Measurements from ENCODE around the gene MOB3A. TPM values are rescaled to one million over a fixed set of nuclear protein-coding genes. Genes with fewer than 3 reads are reported as not detected.

The MOB3A gene
- total and polyA plus RNA-seq, 2 of the 8 experiments (the other 6 are each of a cell fraction or from before 2014, with no cell fraction given), result 9.2 to 9.6 TPM

DNA sequence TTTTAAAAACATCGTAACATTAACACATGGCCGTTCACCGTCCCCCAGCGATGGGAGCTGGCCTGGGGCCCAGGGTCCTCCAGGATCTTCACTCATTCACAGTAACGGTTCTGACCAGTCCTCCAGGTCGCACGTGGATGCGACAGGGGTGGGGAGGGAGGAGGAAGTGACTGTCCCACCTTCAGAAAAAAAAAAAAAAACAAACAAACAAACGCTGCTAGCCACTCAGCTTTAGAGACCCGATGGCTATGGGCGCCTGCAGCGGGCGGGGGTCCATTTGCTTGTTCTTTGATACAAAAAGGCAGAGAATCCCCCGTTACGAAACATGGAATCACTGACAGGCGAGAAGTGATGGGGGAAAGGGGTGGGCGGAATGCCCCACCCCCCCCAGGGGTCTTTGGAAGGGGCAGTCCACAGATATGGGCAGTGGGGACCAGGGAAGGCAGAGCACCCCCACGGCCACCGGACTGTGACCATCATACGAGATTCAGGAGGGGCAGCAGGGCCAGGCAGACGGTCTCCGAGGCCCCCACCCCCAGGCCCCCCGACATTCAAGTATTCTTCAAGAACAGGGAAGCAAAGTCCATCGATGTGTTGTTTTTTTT lies 58.4 kb downstream of the MOB3A start:
- Histone ChIP-seq H2BK12ac (ENCODE audit: low read depth, low read length) (no peak overlapping the region), H4K20me1 (replicated peaks in 1 of 2; ENCODE audit: control insufficient read depth in 1 of 2, insufficient read depth in 2 of 2, low read length in 2 of 2) (peaks cover 3 to 14% of the 10 kb centered on the region in 2 experiments), H3K23ac (ENCODE audit: insufficient read length) (no peak overlapping the region), H3K4me2 (ENCODE audit: insufficient read depth in 1 of 2, low read depth in 2 of 2, low read length in 2 of 2) (no peak overlapping the region), H3K36me3 (ENCODE audit: control insufficient read depth in 2 of 4, insufficient read depth in 4 of 4, low read length in 3 of 4) (peaks cover 7 to 39% (median 24%) of the 10 kb centered on the region in 4 experiments), H3K56ac (replicated peaks; ENCODE audit: insufficient read length, low read depth, low read length) (no peak overlapping the region), H3K9me3 (ENCODE audit: insufficient read depth in 2 of 2, low read depth in 1 of 2, low read length in 1 of 2) (peaks cover 7 to 8% of the 10 kb centered on the region in 2 experiments; a peak in 1 of 4 replicates), H3K14ac (ENCODE audit: insufficient read length) (no peak overlapping the region), H3K27me3 (replicated peaks in 1 of 4; ENCODE audit: control insufficient read depth in 3 of 4, extremely low read depth in 1 of 4, insufficient read depth in 3 of 4, low read length in 3 of 4) (no peaks in the 10 kb centered on the region), H4K91ac (replicated peaks; ENCODE audit: insufficient read length, low read length) (no peak overlapping the region), H2BK120ac (replicated peaks; ENCODE audit: low read depth, low read length) (no peak overlapping the region), H3K18ac (ENCODE audit: extremely low read depth, low read length) (no peak overlapping the region), H3K79me1 (ENCODE audit: low read depth, low read length) (no peaks in the 10 kb centered on the region), H3K79me2 (ENCODE audit: control insufficient read depth in 1 of 2, insufficient read depth in 2 of 2, low read length in 2 of 2) (peaks cover 0 to 3% of the 10 kb centered on the region in 2 experiments; a peak in 1 of 4 replicates), H3K23me2 (ENCODE audit: low read depth, low read length) (no peaks in the 10 kb centered on the region), H4K5ac (ENCODE audit: insufficient read length, low read depth, low read length) (no peak overlapping the region), H2AK5ac (ENCODE audit: low read depth, low read length) (no peak overlapping the region), H3K27ac (ENCODE audit: low read depth, low read length) (no peak overlapping the region), H3K9ac (replicated peaks in 1 of 4; ENCODE audit: extremely low read depth in 1 of 4, low read depth in 3 of 4, low read length in 3 of 4) (no peak overlapping the region), H2BK20ac (ENCODE audit: low read length) (no peak overlapping the region), H3K4ac (replicated peaks; ENCODE audit: insufficient read length, low read depth, low read length) (no peak overlapping the region), H2BK15ac (ENCODE audit: low read length) (no peak overlapping the region), H3K4me3 (ENCODE audit: extremely low read depth in 1 of 4, insufficient read depth in 2 of 4, low read depth in 3 of 4, low read length in 4 of 4) (no peak overlapping the region), H2AFZ (ENCODE audit: low read length) (no peak overlapping the region), H3K4me1 (replicated peaks in 1 of 4; ENCODE audit: control insufficient read depth in 3 of 4, insufficient read depth in 4 of 4, low read length in 3 of 4) (peaks cover 0 to 19% (median 10%) of the 10 kb centered on the region in 4 experiments; a peak in 6 of 7 replicates), H4K8ac (ENCODE audit: extremely low read depth, insufficient read depth, low read length) (no peak overlapping the region), H2BK5ac (ENCODE audit: low read depth, low read length) (no peak overlapping the region)
- 96% methylated on average over 24 of the region's 24 CpGs; no CpG with 5 or more reads in 1 of the 2 experiments for WGBS, 2 experiments (ENCODE audit: extremely low coverage in 1 of 2, insufficient coverage in 1 of 2, insufficient read length in 1 of 2, insufficient replicate concordance in 2 of 2, low coverage in 1 of 2, low lambda C conversion rate in 2 of 2, missing lambda C conversion rate in 1 of 2)
- TF ChIP-seq ASH2L (IDR thresholded peaks at IDR 0.05; ENCODE audit: low read length) (no peak), RNF2 (IDR thresholded peaks at IDR 0.05; ENCODE audit: borderline replicate concordance, low read depth, low read length, missing control alignments, poor library complexity, severe bottlenecking) (no peak), GABPA (IDR thresholded peaks at IDR 0.05; ENCODE audit: borderline replicate concordance, insufficient read depth, low read length) (no peak), KDM5A (IDR thresholded peaks at IDR 0.05; ENCODE audit: low read length) (no peak), KDM4A (IDR thresholded peaks at IDR 0.05; ENCODE audit: low read depth, low read length, severe bottlenecking) (no peak), SIN3A (conservative IDR thresholded peaks at IDR 0.05 in 1 of 2, IDR thresholded peaks at IDR 0.05 in 1 of 2; ENCODE audit: low read depth in 1 of 2, low read length in 2 of 2) (no peak), TEAD4 (IDR thresholded peaks at IDR 0.05; ENCODE audit: low read depth, low read length) (no peak), SIX5 (IDR thresholded peaks at IDR 0.05; ENCODE audit: low read depth, low read length) (no peak)
- TF ChIP-seq, protein P1, sequence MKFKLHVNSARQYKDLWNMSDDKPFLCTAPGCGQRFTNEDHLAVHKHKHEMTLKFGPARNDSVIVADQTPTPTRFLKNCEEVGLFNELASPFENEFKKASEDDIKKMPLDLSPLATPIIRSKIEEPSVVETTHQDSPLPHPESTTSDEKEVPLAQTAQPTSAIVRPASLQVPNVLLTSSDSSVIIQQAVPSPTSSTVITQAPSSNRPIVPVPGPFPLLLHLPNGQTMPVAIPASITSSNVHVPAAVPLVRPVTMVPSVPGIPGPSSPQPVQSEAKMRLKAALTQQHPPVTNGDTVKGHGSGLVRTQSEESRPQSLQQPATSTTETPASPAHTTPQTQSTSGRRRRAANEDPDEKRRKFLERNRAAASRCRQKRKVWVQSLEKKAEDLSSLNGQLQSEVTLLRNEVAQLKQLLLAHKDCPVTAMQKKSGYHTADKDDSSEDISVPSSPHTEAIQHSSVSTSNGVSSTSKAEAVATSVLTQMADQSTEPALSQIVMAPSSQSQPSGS (IDR thresholded peaks at IDR 0.05; ENCODE audit: low read length), result no peak
- POLR2A ChIA-PET (ENCODE audit: partially characterized antibody), result interaction anchor here (0.6 to 27.5 kb wide), 3 partner anchors 13 to 544 kb away, joined by 3 to 524 read pairs (median 3); partner anchors contain the start of gene MKNK2
- CTCF ChIA-PET (ENCODE audit: partially characterized antibody), result interaction anchor here (1.8 to 2.3 kb wide), 2 partner anchors 15 to 32 kb away, joined by 6 to 10 read pairs; no protein-coding TSS in a partner anchor
- no peak for FAIRE-seq
- no peak for DNase-seq (ENCODE audit: low read depth in 1 of 2, low spot score in 2 of 2)

All from H1 (cell line).